Measurements from ENCODE around the gene PAPPA2. TPM values are rescaled to one million over a fixed set of nuclear protein-coding genes. Genes with fewer than 3 reads are reported as not detected.

PAPPA2 gene
- total and polyA plus RNA-seq, 5 donors from 2014 or later = 0.06 to 0.12 TPM; not detected in 3

- Histone ChIP-seq H3K36me3 (ENCODE audit: control insufficient read depth, insufficient read depth, low read length) (no peaks in the 10 kb centered on the region), H3K4me1 (ENCODE audit: control insufficient read depth, insufficient read depth, low read length, poor library complexity, severe bottlenecking) (no peaks in the 10 kb centered on the region), H3K9me3 (ENCODE audit: control insufficient read depth in 2 of 2, low read length in 2 of 2) (no peaks in the 10 kb centered on the region), H3K27ac (ENCODE audit: insufficient read depth, low read length, poor library complexity, severe bottlenecking) (no peak overlapping the region), H3K27me3 (ENCODE audit: control insufficient read depth, insufficient read depth, low read length) (no peaks in the 10 kb centered on the region), H3K4me3 (ENCODE audit: low read depth, low read length) (no peak overlapping the region)
- H3K27ac Mint-ChIP-seq = no peak overlapping the region
- H3K4me3 Mint-ChIP-seq = no peak overlapping the region
- DNase-seq (no peak), ATAC-seq (ENCODE audit: low read depth in 2 of 2) (no peak)
- no peaks in the 10 kb centered on the region for H3K4me1 Mint-ChIP-seq
- H3K27me3 Mint-ChIP-seq = no peaks in the 10 kb centered on the region
- H3K9me3 Mint-ChIP-seq = peaks cover 0 to 3% (median 0%) of the 10 kb centered on the region in 7 donors
- no peaks in the 10 kb centered on the region for H3K36me3 Mint-ChIP-seq
These were observed 42.0 kb downstream of the PAPPA2 start for GRCh38 chr1:176504848-176505553.

DNA sequence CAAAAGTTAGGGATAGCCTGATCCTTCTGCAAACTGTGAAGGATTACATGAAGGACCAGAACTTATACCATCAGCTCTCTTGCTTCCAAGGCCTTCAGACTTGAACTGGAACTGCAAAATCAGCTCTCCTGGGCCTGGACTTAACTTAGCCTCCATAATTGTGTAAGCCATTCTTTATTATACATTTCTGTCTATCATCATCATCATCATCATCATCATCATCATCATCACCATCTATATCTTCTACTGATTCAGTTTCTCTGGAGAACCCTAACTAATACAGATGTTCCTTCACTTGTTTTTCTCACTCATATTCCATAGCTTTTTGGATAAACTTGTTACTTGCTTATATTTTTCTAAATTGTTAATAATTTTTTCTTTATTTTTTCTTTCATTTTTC is 50.0 kb downstream of the PAPPA2 start:
- no peak overlapping the region for H3K27ac ChIP-seq (ENCODE audit: insufficient read depth, low read length, poor library complexity, severe bottlenecking)
- no peaks in the 10 kb centered on the region for H3K27me3 ChIP-seq (ENCODE audit: control insufficient read depth, insufficient read depth, low read length)

DNA sequence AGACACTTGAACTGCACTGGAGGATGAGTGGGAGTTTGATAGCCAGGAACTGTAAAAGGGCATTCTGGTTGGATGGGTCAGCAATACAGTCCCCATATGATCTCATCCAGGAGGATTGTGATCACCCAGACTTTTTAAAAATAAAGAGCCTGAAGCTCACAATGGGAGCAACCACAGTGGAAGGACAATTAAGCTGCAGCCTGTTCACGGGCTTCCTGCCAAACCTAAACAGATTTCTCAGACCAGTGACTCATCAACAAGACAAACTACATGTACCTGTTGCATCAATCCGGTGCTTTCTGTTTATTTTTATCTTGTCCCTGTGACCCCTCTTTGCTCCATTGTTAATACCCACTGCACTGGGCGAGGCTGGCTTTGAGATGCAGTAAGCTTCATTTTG is 52.3 kb downstream of the PAPPA2 start:
- H3K4me3 ChIP-seq (ENCODE audit: low read depth, low read length) = no peak overlapping the region
- no peak overlapping the region for H3K4me3 Mint-ChIP-seq
- no peaks in the 10 kb centered on the region for H3K4me1 ChIP-seq (ENCODE audit: control insufficient read depth, insufficient read depth, low read length, poor library complexity, severe bottlenecking)
- ATAC-seq (ENCODE audit: low read depth in 2 of 2) (no peak), DNase-seq (no peak)
- no peak overlapping the region for H3K27ac Mint-ChIP-seq
- no peaks in the 10 kb centered on the region for H3K9me3 ChIP-seq (ENCODE audit: control insufficient read depth in 2 of 2, low read length in 2 of 2)
- H3K27ac ChIP-seq (ENCODE audit: insufficient read depth, low read length, poor library complexity, severe bottlenecking) = no peak overlapping the region
- no peaks in the 10 kb centered on the region for H3K36me3 Mint-ChIP-seq
- H3K27me3 Mint-ChIP-seq = no peaks in the 10 kb centered on the region
- H3K4me1 Mint-ChIP-seq = no peaks in the 10 kb centered on the region
- H3K36me3 ChIP-seq (ENCODE audit: control insufficient read depth, insufficient read depth, low read length) = no peaks in the 10 kb centered on the region
- H3K27me3 ChIP-seq (ENCODE audit: control insufficient read depth, insufficient read depth, low read length) = no peaks in the 10 kb centered on the region
- peaks cover 0 to 6% (median 0%) of the 10 kb centered on the region in 7 donors for H3K9me3 Mint-ChIP-seq

More for the DNA sequence above, 50.0 kb downstream of the PAPPA2 start:
- no peak overlapping the region for H3K4me3 ChIP-seq (ENCODE audit: low read depth, low read length)
- no peaks in the 10 kb centered on the region for H3K9me3 ChIP-seq (ENCODE audit: control insufficient read depth in 2 of 2, low read length in 2 of 2)
- H3K4me1 ChIP-seq (ENCODE audit: control insufficient read depth, insufficient read depth, low read length, poor library complexity, severe bottlenecking) = no peaks in the 10 kb centered on the region
- no peaks in the 10 kb centered on the region for H3K36me3 Mint-ChIP-seq
- no peak overlapping the region for H3K4me3 Mint-ChIP-seq
- peaks cover 0 to 5% (median 0%) of the 10 kb centered on the region in 7 donors for H3K9me3 Mint-ChIP-seq
- DNase-seq (no peak), ATAC-seq (ENCODE audit: low read depth in 2 of 2) (no peak)
- H3K27ac Mint-ChIP-seq = no peak overlapping the region
- H3K36me3 ChIP-seq (ENCODE audit: control insufficient read depth, insufficient read depth, low read length) = no peaks in the 10 kb centered on the region
- no peaks in the 10 kb centered on the region for H3K27me3 Mint-ChIP-seq
- no peaks in the 10 kb centered on the region for H3K4me1 Mint-ChIP-seq

DNA sequence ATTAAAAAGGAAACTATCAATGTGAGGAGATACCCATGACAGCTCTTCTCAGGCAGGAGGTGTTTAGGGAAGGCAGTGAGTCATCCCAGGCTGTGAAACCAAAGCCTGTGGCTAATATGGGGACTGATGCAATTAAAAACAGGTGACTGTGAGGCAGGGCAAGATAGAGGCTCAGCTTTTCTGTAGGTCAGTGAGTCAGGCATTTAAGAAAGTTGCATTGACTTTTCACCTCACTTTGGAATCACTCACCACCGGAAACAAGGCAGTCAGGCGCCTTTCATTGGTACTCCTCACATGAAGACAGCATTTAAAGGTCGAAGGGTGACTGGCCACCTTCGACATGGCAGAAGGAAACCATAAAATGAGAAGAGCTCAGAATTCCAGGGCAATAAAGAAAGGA is 54.5 kb downstream of the PAPPA2 start:
- no peaks in the 10 kb centered on the region for H3K36me3 Mint-ChIP-seq
- no peak overlapping the region for H3K4me3 ChIP-seq (ENCODE audit: low read depth, low read length)

GRCh38 chr1:176521211-176521610 is 58.2 kb downstream of the PAPPA2 start:
- H3K36me3 Mint-ChIP-seq = no peaks in the 10 kb centered on the region
- no peaks in the 10 kb centered on the region for H3K4me1 Mint-ChIP-seq
- ATAC-seq (ENCODE audit: low read depth in 2 of 2) = no peak
- no peaks in the 10 kb centered on the region for H3K27me3 Mint-ChIP-seq
- H3K9me3 Mint-ChIP-seq = peaks cover 0 to 6% (median 0%) of the 10 kb centered on the region in 7 donors
- Histone ChIP-seq H3K27me3 (ENCODE audit: control insufficient read depth, insufficient read depth, low read length) (no peaks in the 10 kb centered on the region), H3K4me3 (ENCODE audit: low read depth, low read length) (no peak overlapping the region), H3K4me1 (ENCODE audit: control insufficient read depth, insufficient read depth, low read length, poor library complexity, severe bottlenecking) (no peaks in the 10 kb centered on the region), H3K9me3 (ENCODE audit: control insufficient read depth in 2 of 2, low read length in 2 of 2) (no peaks in the 10 kb centered on the region), H3K27ac (ENCODE audit: insufficient read depth, low read length, poor library complexity, severe bottlenecking) (no peak overlapping the region), H3K36me3 (ENCODE audit: control insufficient read depth, insufficient read depth, low read length) (no peaks in the 10 kb centered on the region)
- H3K4me3 Mint-ChIP-seq = no peak overlapping the region
- no peak overlapping the region for H3K27ac Mint-ChIP-seq
- DNase-seq = no peak

More for the DNA sequence above, 54.5 kb downstream of the PAPPA2 start:
- H3K4me3 Mint-ChIP-seq = no peak overlapping the region
- H3K4me1 ChIP-seq (ENCODE audit: control insufficient read depth, insufficient read depth, low read length, poor library complexity, severe bottlenecking) = no peaks in the 10 kb centered on the region
- ATAC-seq (ENCODE audit: low read depth in 2 of 2) (no peak), DNase-seq (no peak)
- no peak overlapping the region for H3K27ac Mint-ChIP-seq
- no peaks in the 10 kb centered on the region for H3K27me3 Mint-ChIP-seq
- peaks cover 0 to 6% (median 0%) of the 10 kb centered on the region in 7 donors for H3K9me3 Mint-ChIP-seq
- H3K4me1 Mint-ChIP-seq = no peaks in the 10 kb centered on the region
- no peaks in the 10 kb centered on the region for H3K27me3 ChIP-seq (ENCODE audit: control insufficient read depth, insufficient read depth, low read length)
- no peaks in the 10 kb centered on the region for H3K9me3 ChIP-seq (ENCODE audit: control insufficient read depth in 2 of 2, low read length in 2 of 2)
- no peaks in the 10 kb centered on the region for H3K36me3 ChIP-seq (ENCODE audit: control insufficient read depth, insufficient read depth, low read length)
- H3K27ac ChIP-seq (ENCODE audit: insufficient read depth, low read length, poor library complexity, severe bottlenecking) = no peak overlapping the region

- DNase-seq (no peak), ATAC-seq (ENCODE audit: low read depth in 2 of 2) (no peak)
- Histone ChIP-seq H3K36me3 (ENCODE audit: control insufficient read depth, insufficient read depth, low read length) (no peaks in the 10 kb centered on the region), H3K27ac (ENCODE audit: insufficient read depth, low read length, poor library complexity, severe bottlenecking) (no peak overlapping the region), H3K27me3 (ENCODE audit: control insufficient read depth, insufficient read depth, low read length) (no peaks in the 10 kb centered on the region), H3K9me3 (ENCODE audit: control insufficient read depth in 2 of 2, low read length in 2 of 2) (no peaks in the 10 kb centered on the region), H3K4me3 (ENCODE audit: low read depth, low read length) (no peak overlapping the region), H3K4me1 (ENCODE audit: control insufficient read depth, insufficient read depth, low read length, poor library complexity, severe bottlenecking) (no peaks in the 10 kb centered on the region)
- Mint-ChIP-seq H3K4me3 (no peak overlapping the region), H3K9me3 (peaks cover 0 to 5% (median 0%) of the 10 kb centered on the region in 7 donors), H3K27ac (no peak overlapping the region), H3K4me1 (no peaks in the 10 kb centered on the region), H3K27me3 (no peaks in the 10 kb centered on the region), H3K36me3 (no peaks in the 10 kb centered on the region)
These were observed 59.4 kb downstream of the PAPPA2 start for GRCh38 chr1:176522310-176522845.

GRCh38 chr1:176529395-176530090 is 66.6 kb downstream of the PAPPA2 start:
- no peaks in the 10 kb centered on the region for H3K27me3 Mint-ChIP-seq
- Histone ChIP-seq H3K27me3 (ENCODE audit: control insufficient read depth, insufficient read depth, low read length) (no peaks in the 10 kb centered on the region), H3K36me3 (ENCODE audit: control insufficient read depth, insufficient read depth, low read length) (no peaks in the 10 kb centered on the region), H3K4me1 (ENCODE audit: control insufficient read depth, insufficient read depth, low read length, poor library complexity, severe bottlenecking) (no peaks in the 10 kb centered on the region), H3K4me3 (ENCODE audit: low read depth, low read length) (no peak overlapping the region), H3K9me3 (ENCODE audit: control insufficient read depth in 2 of 2, low read length in 2 of 2) (no peaks in the 10 kb centered on the region), H3K27ac (ENCODE audit: insufficient read depth, low read length, poor library complexity, severe bottlenecking) (no peak overlapping the region)
- no peaks in the 10 kb centered on the region for H3K4me1 Mint-ChIP-seq
- no peaks in the 10 kb centered on the region for H3K36me3 Mint-ChIP-seq
- H3K4me3 Mint-ChIP-seq = no peak overlapping the region
- DNase-seq (no peak), ATAC-seq (ENCODE audit: low read depth in 2 of 2) (no peak)
- H3K27ac Mint-ChIP-seq = no peak overlapping the region
- H3K9me3 Mint-ChIP-seq = peaks cover 0 to 8% (median 2%) of the 10 kb centered on the region in 7 donors
